Measurements from ENCODE around the gene PMEPA1.

DNA sequence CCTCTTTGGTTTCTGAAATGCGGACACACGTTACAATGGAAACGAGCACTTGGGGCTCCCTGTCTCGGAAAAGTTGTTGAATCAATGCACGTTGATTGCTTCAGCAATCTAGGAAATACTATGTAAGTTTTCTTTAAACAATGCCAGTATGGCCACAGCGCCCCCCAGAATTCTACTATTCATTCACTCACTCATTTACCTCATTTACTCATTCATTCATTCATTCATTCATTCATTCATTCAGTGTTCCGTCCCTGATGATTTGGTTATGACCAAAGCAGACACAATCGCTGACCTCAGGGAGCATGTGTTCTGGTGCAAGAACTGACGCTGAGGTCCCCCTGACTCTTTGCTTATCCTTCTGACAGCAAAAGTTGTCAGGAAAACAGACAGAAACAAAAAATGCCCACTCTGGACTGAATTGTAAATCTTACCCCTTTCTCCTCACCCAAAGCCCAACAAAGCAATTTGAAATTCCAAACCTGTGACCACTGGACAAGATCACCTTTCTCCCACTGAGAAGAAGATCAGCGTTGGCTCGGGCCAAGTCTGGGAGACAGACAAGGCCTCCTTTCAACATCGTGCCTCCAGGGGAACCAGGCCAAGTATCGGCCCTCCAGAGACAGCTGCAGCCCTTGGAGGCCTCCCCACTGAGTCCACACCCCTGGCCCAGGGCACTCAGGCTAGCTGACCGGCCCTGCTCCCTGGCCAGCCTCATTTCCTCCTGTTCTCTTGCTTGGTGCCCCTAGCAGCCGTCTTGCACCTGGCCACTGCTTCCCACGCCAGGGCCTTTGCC, 15.0 kb upstream of the PMEPA1 start:
- TF ChIP-seq, protein P1, sequence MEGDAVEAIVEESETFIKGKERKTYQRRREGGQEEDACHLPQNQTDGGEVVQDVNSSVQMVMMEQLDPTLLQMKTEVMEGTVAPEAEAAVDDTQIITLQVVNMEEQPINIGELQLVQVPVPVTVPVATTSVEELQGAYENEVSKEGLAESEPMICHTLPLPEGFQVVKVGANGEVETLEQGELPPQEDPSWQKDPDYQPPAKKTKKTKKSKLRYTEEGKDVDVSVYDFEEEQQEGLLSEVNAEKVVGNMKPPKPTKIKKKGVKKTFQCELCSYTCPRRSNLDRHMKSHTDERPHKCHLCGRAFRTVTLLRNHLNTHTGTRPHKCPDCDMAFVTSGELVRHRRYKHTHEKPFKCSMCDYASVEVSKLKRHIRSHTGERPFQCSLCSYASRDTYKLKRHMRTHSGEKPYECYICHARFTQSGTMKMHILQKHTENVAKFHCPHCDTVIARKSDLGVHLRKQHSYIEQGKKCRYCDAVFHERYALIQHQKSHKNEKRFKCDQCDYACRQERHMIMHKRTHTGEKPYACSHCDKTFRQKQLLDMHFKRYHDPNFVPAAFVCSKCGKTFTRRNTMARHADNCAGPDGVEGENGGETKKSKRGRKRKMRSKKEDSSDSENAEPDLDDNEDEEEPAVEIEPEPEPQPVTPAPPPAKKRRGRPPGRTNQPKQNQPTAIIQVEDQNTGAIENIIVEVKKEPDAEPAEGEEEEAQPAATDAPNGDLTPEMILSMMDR (IDR thresholded peaks at IDR 0.05) = no peak
- TF ChIP-seq POLR2A (IDR thresholded peaks at IDR 0.05) = no peak

Data from Peyer's patch (tissue), 4 donors.